ENCODE data around the gene SNED1.

- TF ChIP-seq, protein P1, sequence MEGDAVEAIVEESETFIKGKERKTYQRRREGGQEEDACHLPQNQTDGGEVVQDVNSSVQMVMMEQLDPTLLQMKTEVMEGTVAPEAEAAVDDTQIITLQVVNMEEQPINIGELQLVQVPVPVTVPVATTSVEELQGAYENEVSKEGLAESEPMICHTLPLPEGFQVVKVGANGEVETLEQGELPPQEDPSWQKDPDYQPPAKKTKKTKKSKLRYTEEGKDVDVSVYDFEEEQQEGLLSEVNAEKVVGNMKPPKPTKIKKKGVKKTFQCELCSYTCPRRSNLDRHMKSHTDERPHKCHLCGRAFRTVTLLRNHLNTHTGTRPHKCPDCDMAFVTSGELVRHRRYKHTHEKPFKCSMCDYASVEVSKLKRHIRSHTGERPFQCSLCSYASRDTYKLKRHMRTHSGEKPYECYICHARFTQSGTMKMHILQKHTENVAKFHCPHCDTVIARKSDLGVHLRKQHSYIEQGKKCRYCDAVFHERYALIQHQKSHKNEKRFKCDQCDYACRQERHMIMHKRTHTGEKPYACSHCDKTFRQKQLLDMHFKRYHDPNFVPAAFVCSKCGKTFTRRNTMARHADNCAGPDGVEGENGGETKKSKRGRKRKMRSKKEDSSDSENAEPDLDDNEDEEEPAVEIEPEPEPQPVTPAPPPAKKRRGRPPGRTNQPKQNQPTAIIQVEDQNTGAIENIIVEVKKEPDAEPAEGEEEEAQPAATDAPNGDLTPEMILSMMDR (IDR thresholded peaks at IDR 0.05; ENCODE audit: low read depth, low read length, poor library complexity, severe bottlenecking): no peak
- TF ChIP-seq EZH2phosphoT487 (IDR thresholded peaks at IDR 0.05; ENCODE audit: borderline replicate concordance, low read length): no peak
Measured at GRCh38 chr2:240956935-240957655, 41.3 kb upstream of the SNED1 start.

Measured in DOHH2 (cell line).